HTR-8/SVneo (cell line): ENCODE results near the gene PGM5.

Experiments used
- DNase-seq: peaks from one replicate; pipeline ENCODE4 v3.0.0; 2011; ENCODE audit warnings: low spot score, mixed read lengths; ENCODE audit not compliant: insufficient read length
- FAIRE-seq: peaks from 2 replicates; lab custom pipeline; 2011; peaks lifted over from hg19 to GRCh38; lab: Jason Lieb, UNC

PGM5 gene

DNA sequence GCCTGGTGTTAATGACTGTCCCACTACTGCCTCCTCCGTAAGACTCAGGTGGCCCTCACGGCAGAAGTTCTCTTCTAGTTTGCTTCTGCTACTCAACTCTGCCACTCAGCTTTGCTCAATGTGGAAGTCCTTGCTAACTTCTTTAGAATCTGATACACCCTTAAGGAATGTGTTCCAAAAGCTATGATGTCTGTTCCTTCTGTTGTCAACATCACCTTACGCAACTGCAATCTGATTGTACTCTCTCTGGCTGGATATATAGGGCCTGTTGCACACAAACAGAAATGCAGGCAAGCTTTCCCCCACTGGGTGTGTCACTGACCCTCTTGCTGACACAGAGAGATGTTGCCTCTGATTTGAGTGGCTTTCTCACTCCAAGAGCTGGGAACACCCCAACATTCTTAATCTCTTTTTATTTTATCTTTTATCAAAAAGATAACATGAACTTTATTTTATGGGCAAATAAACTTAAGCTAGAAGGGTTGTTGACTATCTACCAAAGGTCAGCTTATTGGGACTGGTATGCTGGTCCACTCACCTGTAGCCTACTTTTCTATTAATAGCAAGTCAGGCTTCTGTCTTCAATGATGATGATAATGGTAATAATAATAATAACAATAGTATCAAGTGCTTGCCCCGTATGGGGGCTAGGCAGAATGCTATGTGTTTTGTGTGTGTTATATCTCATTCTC is 159.1 kb downstream of the PGM5 start:
- FAIRE-seq (no peak), DNase-seq (no peak)

GRCh38 chr9:68522131-68522530 is 165.7 kb downstream of the PGM5 start:
- no peak for FAIRE-seq
- no peak for DNase-seq

DNA sequence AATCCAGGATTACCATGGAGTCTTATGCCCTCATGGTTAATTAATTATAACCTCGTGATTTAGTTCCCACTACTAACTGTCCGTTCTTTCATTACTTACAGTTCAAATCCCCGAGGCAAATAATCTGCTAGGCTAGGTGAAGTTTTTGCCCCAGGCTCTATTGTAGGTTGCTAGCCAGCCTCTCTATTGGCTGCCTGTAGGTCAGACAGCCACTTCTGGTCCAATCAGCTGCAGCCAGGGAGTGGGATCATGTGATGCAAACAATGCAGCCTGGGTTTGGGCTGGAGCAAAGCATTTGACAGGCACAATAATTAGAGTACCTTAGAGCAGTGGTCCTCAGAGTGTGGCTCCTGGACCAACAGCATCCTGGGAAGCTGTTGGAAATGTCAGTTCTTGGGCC is 166.5 kb downstream of the PGM5 start:
- FAIRE-seq (no peak), DNase-seq (no peak)

- FAIRE-seq, result no peak
Observed at GRCh38 chr9:68523367-68523936, 167.0 kb downstream of the PGM5 start.

GRCh38 chr9:68530618-68531017 is 174.2 kb downstream of the PGM5 start:
- DNase-seq, result no peak
- no peak for FAIRE-seq

More at GRCh38 chr9:68523367-68523936, 167.0 kb downstream of the PGM5 start:
- no peak for DNase-seq

DNA sequence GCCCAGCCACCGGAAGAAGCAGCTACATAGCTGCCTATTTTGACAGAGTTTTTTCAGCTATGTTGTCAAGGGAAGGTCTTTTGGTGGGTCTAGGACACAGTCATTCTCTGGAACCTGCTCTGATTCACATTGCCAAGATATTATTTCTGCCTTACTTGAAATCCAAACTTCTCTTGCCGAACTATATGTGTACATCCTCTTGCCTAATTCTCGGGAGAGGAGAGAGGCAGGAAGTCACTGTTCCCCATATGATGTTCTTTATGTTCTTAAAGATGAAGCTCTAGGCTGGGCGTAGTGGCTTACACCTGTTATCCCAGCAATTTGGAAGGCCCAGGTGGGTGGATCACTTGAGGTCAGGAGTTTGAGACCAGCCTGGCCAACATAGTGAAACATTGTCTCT is 175.7 kb downstream of the PGM5 start:
- DNase-seq (no peak), FAIRE-seq (no peak)

DNA sequence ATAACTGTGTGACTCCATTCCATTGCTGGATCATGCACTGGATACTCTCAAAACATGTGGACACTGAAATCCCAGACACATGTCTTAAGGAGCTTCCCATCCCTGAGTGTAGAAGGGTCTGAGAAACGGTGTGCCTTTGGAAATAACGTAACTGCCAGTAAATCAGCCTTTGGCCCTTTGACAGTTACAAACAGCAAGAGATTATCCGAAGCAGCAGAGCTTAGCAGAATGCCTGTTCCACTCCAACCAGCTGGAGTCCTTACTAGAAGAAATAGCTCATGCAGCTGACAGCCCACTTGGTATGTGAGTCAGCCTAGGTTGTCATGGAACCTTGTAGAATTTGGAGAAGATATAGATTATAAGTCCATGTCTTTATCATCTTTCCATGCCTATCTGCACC is 177.3 kb downstream of the PGM5 start:
- FAIRE-seq (no peak), DNase-seq (no peak)

- FAIRE-seq (no peak), DNase-seq (no peak)
Observed at GRCh38 chr9:68536876-68537615, 180.6 kb downstream of the PGM5 start.

- no peak for DNase-seq
- no peak for FAIRE-seq
Observed at GRCh38 chr9:68537616-68537880, 181.1 kb downstream of the PGM5 start.

- DNase-seq, result no peak
- no peak for FAIRE-seq
Observed at GRCh38 chr9:68538200-68538599, 181.8 kb downstream of the PGM5 start.

- FAIRE-seq (no peak), DNase-seq (no peak)
Observed at GRCh38 chr9:68540712-68541535, 184.5 kb downstream of the PGM5 start, which contains the start of gene TMEM252. TSS of gene TMEM252 (minus strand) at chr9:68540883. CDS start at chr9:68540814, 69 bp downstream.

GRCh38 chr9:68541568-68541967 is 185.2 kb downstream of the PGM5 start:
- DNase-seq (no peak), FAIRE-seq (no peak)

GRCh38 chr9:68545033-68545705 is 188.8 kb downstream of the PGM5 start:
- DNase-seq (no peak), FAIRE-seq (no peak)

GRCh38 chr9:68546596-68547390 is 190.4 kb downstream of the PGM5 start:
- no peak for FAIRE-seq
- DNase-seq, result no peak

GRCh38 chr9:68547417-68547816 is 191.0 kb downstream of the PGM5 start:
- DNase-seq, result no peak
- no peak for FAIRE-seq

DNA sequence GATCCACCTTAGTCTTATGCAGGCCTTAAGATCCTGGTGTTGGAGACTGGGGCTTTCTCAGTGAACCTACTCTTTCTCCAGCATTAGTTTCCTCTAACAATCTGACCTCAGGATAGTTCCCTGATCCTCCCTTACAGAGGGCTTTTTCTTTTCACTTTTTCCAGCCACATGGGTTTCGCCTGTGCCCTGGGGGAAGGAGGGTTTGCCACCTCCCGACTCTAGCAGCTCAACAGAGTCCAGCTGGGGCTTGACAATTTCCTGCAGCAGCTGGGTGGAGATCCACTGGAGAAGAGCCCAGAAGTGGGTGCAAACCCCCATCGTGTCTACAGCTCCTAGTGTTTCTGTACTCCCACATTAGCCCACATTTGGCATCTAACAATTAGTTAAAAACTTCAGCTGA is 191.8 kb downstream of the PGM5 start:
- DNase-seq (no peak), FAIRE-seq (no peak)

GRCh38 chr9:68551191-68551590 is 194.8 kb downstream of the PGM5 start:
- DNase-seq, result no peak
- no peak for FAIRE-seq

DNA sequence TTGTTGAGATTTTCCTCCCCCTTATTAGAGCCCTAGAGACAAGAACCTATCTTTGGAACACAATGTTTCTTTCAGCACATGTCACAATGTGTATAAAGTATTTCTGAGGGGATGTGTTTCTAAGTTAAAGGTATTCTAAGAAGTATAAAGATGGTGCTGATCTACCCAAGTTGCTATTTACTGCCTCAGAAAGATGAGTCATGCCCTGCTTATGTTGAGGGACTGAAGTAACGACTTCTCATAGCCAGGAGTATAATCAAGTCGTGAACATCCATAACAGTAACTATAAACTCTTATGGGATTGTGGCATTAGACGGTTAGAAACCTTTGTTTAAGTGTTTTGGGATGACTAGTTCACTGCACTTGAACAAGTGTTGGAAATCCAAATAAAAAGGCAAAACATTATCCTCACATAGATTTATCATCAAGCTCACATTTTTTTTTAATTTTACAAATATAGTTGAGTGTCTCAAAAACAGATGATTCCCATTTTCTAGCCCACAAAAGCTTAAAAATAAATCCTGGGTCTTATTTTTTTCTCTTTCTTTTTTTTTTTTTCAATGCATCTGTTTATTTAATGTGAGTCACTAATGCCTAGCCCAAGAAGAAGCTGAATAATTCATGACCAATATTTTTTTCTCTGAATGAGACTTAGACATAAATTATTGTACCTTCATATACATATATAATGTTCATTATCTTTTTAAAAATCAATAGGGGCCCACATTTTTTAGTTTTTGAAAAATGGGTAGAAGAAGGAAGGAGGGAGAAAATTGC is 196.5 kb downstream of the PGM5 start:
- no peak for DNase-seq
- FAIRE-seq, result no peak
